ENCODE measurements around the gene ALPL.

ALPL gene

DNA sequence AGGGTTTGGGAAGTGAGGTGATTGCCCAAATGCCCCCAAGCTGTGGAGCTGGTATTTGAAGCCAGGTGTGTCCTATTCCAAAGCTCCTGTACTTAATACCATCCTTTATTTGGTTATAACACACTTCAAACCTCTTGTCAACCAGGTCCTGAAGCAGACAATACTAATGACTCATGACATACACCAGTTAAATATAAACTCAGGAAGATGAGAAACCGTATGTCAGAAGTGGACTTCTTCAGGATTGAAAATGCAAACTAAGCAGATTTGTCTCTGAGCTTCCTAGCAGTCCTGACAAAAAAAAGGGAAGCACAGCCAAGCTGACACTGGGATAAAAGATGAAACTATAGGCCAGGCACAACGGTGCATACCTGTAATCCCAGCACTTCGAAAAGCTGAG, 70.6 kb downstream of the ALPL start:
- DNase-seq = peak; percentile 32 to 81 (median 66)

- DNase-seq = no peak
Observed at GRCh38 chr1:21584096-21584495, 74.9 kb downstream of the ALPL start.

GRCh38 chr1:21585037-21585436, 75.8 kb downstream of the ALPL start:
- DNase-seq = peak; percentile 45 to 72 (median 67)

GRCh38 chr1:21586222-21586621, 77.0 kb downstream of the ALPL start:
- no peak for DNase-seq

GRCh38 chr1:21586846-21587601, 77.8 kb downstream of the ALPL start:
- peak; percentile 57 to 82 (median 74) for DNase-seq

GRCh38 chr1:21587602-21587953, 78.4 kb downstream of the ALPL start:
- no peak for DNase-seq

DNA sequence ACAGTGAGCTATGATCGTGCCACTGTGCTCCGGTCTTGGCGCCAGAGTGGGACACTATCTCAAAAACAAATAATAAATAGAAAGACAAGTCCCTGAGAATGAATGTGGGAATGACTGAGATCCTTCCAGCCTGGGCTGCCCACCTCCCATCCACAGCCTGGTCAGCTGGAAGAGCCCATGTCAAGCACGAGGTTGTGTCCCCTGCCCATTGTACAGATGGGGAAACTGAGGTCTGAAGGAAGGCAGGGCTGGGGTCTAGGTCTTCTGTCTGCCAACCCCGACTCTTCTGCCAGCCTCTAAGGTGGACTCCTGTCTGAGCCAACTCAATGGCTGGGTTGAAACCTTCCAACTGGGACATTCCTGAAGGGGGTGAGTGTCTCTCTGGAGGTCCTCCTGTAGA, 80.4 kb downstream of the ALPL start:
- DNase-seq = no peak

GRCh38 chr1:21590126-21590880, 81.1 kb downstream of the ALPL start:
- peak in 3 of 4 experiments; percentile 13 to 36 (median 31) for DNase-seq

GRCh38 chr1:21590934-21591333, 81.7 kb downstream of the ALPL start:
- peak in 3 of 4 experiments; percentile 13 to 32 (median 17) for DNase-seq

- no peak for DNase-seq
Observed at GRCh38 chr1:21592086-21592865, 83.1 kb downstream of the ALPL start.

DNA sequence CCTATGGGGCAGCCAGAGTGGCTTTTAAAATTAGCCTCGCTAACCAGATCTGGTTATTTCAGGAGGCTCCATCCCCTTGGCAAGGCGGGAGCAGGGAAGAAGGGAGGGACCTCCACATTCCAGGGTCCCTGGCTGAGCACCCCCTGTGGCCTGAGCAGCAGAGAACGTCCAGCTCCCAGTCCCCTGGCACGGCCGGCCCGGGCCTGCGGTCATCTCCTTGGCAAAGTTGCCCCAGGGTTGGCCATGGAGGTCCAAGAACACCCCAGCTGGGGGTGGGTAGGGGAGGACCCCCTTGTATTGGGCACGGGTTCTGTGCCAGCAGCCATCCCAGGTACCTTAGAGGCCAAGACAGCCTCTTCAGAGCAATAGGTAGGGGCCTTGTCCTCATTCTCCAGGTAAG, 84.0 kb downstream of the ALPL start:
- DNase-seq = no peak

- no peak for DNase-seq
Observed at GRCh38 chr1:21594501-21594900, 85.3 kb downstream of the ALPL start.

- DNase-seq = peak; percentile 69 to 84 (median 77)
Observed at GRCh38 chr1:21594935-21595897, 86.0 kb downstream of the ALPL start.

- DNase-seq = no peak
Observed at GRCh38 chr1:21596174-21596573, 87.0 kb downstream of the ALPL start.

- DNase-seq = no peak
Observed at GRCh38 chr1:21596628-21597027, 87.4 kb downstream of the ALPL start.

DNA sequence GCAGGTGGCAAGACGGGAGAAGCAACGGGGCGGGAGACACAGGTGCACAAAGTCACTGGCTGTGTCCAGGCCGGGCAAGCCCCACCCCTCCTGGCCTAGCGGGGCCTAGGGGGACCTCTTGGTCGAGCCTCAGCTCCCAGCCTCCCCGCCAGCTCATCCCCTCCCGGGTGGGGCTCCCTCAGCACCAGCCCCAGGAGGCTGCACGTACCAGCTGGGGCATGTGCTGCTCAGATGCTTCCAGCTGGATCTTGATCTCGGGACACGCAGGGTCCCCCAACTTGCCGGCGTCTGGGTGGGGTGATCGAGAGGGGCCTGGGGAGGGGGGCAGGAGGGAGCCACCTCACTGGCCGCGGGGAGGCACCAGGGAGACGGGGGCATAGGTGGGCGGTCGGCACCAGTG, 88.5 kb downstream of the ALPL start:
- DNase-seq = no peak

GRCh38 chr1:21598417-21598816, 89.2 kb downstream of the ALPL start:
- no peak for DNase-seq

GRCh38 chr1:21598904-21599303, 89.7 kb downstream of the ALPL start:
- DNase-seq = no peak

GRCh38 chr1:21599402-21599801, 90.2 kb downstream of the ALPL start:
- no peak for DNase-seq

DNA sequence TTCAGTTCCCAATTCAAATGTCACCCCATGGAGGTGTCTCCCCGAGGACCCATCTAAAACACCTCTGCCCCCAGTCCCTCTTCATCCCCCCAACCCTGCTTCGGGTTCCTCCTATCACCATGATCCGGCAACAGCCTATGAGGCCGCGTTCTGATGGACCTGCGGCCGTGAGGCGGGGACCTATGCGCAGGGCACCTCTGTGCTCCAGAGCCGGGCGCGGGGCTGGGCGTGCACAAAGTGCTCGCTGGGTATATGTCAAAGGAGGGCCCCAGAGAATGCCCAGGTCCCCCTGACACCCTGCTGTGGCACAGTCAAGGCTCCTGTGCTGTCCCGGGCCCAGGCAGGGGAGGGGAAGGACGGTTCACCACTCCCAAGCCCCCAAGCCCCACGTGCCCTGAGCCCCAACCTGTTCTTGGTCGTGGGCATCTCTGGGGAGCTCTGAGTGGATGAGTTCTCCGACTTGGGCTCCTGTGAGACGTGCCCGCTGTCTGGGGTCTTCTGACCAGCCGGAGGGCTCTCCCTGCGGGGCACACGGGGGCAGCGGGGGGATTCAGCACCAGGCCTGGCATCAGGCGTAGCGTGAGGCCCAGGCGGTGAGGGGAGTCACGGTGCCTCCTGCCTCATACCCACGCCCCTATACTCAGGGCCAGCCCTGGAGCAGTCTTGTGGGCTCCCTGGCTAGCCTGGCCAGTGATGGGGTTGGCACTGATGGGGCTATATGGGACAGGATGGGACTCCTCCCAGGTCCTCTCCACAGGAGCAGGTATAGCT, 92.2 kb downstream of the ALPL start:
- no peak for DNase-seq

All from suppressor macrophage (primary cell).